CD4-positive, alpha-beta T cell treated with Interleukin-17A for 4 hours (primary cell): ENCODE data around the gene PRR23C.
"Not testable (repeated sequence)": the region's sequence is repeated elsewhere in the genome, so short reads cannot be mapped to it uniquely, and the experiment has no call there.

Experiments used
- DNase-seq: peaks from one replicate; pipeline ENCODE4 v3.0.0-alpha.2; 2020; ENCODE audit warnings: mixed read lengths

PRR23C gene

DNA sequence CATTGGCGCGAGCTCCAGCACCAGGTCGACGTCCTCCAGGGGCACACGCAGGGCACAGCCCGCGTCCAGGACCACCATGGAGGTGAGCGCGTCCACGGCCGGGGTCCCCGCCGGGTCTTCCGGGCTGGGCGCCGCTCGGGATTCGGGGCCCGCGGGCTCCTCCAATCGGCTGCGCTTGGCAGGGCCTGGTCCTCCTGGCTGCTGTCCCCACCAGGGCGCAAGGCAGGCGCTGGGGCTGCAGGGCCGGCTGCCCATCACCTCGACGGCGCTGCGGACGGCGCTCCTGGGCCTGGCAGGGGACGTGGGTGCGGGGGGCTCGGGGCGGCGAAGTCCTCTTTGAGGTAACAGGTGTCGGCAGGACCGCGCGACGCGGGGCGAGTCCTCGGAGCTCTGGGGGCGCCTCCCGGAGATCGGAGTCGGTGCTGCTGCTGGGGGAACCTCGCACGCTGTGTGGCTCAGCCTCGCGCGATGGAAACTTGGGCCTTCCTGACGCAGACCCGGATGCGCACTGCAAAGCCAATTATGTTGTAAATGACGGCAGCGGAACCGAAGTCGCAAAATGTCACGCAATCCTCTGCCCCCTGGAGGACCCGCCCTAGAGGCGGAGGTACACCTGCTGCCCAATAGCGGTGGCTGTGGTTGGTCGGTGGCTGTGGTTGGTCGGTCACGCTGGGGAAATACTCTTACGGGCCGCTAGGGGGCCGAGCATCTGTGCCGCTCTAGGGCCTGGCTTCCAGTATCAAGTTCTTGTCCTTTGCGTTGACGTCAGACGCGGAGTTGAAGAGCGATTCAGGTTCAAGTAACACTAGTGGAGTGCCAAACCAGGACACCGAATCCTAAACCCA, at the start of gene PRR23C:
Gene PRR23C (minus strand): TSS at position 527 of the 845 bp plus-strand sequence. CDS start 272 bp downstream, at position 255.
- no peak for DNase-seq

GRCh38 chr3:139093840-139094239, 49.1 kb upstream of the PRR23C start:
- DNase-seq, result no peak

GRCh38 chr3:139088462-139089324, 44.0 kb upstream of the PRR23C start:
- DNase-seq, result no peak

- no peak for DNase-seq
Observed at GRCh38 chr3:139087621-139088020, 42.9 kb upstream of the PRR23C start.

- DNase-seq, result no peak
Observed at GRCh38 chr3:139084176-139084575, 39.5 kb upstream of the PRR23C start.

- DNase-seq, result no peak
Observed at GRCh38 chr3:139074565-139075115, 29.9 kb upstream of the PRR23C start.

GRCh38 chr3:139062918-139063317, 18.2 kb upstream of the PRR23C start:
- no peak for DNase-seq

- DNase-seq, result no peak
Observed at GRCh38 chr3:139052802-139053600, 8.3 kb upstream of the PRR23C start.

GRCh38 chr3:139043554-139044365, 932 bp downstream of the PRR23C start:
- DNase-seq, result no peak

DNA sequence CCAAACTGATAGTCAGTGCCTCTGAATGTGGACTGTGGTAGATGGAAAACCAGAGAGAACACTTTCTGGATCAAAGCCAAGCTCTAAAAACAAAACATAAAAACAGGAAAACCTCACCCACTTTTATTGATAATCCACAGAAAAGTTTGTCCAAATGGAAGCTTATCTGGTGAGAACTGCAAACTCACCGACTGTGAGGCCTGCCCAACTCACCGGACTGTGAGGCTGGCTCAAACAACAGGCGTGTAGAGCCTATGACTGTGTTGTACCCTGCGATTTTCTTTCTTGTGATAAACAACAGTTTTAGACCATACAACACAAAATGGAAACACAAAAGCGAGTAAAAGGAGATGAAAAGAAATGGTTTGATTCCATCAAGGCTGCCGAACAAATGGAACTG, 7.2 kb downstream of the PRR23C start:
- no peak for DNase-seq

DNA sequence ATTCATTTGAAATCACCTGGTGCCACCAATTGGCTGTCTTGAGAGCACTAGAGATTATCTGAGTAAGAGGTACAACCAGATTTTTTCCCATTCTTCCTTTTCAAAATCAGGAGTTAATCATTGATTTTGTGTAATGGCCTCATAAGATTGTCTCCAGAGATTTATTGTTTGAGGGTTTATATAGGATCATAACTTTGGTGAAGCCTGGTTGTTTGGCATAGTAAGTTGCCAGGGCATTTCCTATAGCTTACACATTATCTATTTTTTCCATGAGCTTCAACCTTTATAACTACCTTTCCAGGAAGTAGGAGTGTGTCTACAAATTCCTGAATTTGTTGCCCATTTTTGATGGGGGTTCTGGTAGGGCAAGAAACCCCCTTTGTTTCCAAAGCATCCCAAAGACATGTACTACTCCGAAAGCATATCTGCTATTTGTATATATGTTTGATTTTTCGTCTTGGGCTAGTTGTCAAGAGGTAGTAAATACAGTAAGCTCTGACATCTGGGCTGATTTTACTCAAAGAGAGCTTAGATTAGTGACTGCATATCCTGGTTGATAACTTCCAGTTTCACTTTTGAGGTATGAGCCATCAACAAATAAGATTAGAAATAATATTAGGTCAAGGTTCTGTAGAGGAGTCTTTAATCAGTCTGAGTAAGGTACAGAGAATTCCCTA, 12.2 kb downstream of the PRR23C start:
- DNase-seq, result no peak

DNA sequence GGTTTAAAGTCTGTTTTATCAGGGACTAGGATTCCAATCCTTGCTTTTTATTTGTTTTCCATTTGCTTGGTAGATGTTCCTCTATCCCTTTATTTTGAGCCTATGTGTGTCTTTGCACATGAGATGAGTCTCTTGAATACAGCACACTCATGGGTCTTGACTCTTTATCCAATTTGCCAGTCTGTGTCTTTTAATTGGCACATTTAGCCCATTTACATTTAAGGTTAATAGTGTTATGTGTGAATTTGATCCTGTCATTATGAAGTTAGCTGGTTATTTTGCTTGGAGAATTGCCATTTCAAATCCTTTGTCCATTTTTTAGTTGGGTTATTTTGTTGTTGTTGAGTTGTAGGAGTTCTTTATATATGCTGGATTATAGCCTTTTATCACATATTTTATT, 14.1 kb downstream of the PRR23C start:
- DNase-seq, result not testable (repeated sequence)

DNA sequence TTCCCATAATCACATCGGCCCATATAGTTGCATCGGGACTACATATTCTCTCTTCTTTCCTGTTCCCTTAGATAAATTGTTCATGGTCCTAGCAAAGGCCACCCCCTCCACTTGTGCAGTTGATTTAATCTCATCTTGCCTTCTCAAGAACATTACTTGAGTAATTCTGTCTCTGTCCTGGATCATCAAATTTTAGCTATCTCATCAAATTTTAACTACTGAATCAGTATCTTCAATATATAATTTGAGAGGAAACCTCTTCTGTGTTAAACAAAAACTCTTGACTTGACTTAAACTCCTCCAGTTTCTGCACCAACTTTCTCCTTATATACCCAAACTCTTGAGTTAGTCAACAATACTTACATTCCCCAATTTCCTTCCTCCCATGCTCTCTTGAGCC, 19.7 kb downstream of the PRR23C start:
- DNase-seq, result no peak

DNA sequence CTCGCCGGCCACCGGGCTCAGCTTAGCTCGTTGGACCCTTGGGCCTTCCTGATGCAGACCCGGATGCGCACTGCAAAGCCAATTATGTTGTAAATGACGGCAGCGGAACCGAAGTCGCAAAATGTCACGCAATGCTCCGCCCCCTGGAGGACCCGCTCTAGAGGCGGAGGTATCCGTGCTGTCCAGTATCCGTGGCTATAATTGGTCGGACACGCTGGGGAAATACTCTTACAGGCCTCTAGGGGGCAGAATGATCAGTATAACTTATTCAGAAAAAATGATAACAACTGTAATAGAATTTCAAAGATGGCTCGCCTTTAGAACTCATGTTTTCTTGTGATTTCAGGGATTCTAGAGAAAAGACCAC, 23.8 kb downstream of the PRR23C start, which contains the start of gene PRR23B:
Gene PRR23B (minus strand): TSS at position 59 of the 367 bp plus-strand sequence. CDS start 265 bp downstream, outside the sequence.
- no peak for DNase-seq

DNA sequence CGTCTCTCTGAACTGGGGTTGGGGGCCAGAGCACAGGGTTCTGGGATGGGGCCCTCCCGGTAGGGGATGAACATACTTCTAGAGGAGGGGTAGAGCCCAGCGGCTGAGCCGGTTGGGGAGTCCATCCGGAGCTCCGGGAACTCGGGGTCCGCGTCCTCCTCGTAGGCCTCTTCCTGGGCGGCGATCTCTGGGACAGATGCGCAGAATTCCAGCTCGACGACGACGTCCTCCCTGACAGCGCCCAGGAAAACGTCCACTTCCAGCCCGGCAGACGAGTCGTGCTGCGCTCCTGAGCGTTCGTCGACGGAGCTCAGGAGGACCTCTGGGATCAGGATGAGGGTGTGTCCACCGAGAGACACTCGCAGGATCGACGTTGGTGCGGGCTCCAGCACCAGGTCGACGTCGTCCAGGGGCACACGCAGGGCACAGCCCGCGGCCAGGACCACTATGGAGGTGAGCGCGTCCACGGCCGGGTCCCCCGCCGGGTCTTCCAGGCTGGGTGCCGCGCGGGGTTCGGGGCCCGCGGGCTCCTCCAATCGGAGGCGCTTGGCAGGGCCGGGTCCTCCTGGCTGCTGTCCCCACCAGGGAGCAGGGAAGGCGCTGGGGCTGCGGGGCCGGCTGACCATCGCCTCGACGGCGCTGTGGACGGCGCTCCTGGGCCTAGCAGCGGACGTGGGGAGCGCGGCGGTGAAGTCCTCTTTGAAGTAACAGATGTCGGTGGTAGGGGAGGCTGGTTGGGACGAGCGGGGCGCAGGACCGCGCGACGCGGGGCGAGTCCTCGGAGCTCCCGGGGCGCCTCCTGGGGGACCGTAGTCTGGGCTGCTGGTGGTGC, 24.4 kb downstream of the PRR23C start:
- DNase-seq, result no peak

- DNase-seq, result no peak
Observed at GRCh38 chr3:139016430-139017048, 28.2 kb downstream of the PRR23C start.

GRCh38 chr3:139006051-139006716, 38.5 kb downstream of the PRR23C start, which contains the start of gene PRR23A:
Gene PRR23A (minus strand): TSS chr3:139006268. CDS start chr3:139006268, 0 bp downstream.
- DNase-seq, result no peak

- DNase-seq, result no peak
Observed at GRCh38 chr3:139005356-139005993, 39.2 kb downstream of the PRR23C start.
